Neural progenitor cell (in vitro differentiated cells): Measurements from ENCODE around the gene CAPN14. TPM values are rescaled to one million over a fixed set of nuclear protein-coding genes. Genes with fewer than 3 reads are reported as not detected.

Experiments used
- DNase-seq: peaks from one replicate; pipeline ENCODE4 v3.0.0-alpha.2; 2016; ENCODE audit warnings: low spot score
- H2AFZ ChIP-seq: fragments of 200-600 bp; sonication (generic); replicated peaks from 2 replicates; pipeline ENCODE4 v1.6.1; 2016; ENCODE audit warnings: antibody characterized with exemption
- H3F3A ChIP-seq: fragments of 200-600 bp; sonication (generic); 2 replicates; pipeline ENCODE4 v1.6.1; 2016; ENCODE audit warnings: antibody characterized with exemption, low read depth
- H3K27ac ChIP-seq: fragments of 200-600 bp; sonication (generic); 2 replicates; pipeline ENCODE4 v1.5.1; 2016; ENCODE audit warnings: mild to moderate bottlenecking
- H3K27me3 ChIP-seq: fragments of 200-600 bp; sonication (generic); 2 replicates; pipeline ENCODE4 v1.6.1; 2016; ENCODE audit warnings: mild to moderate bottlenecking, moderate library complexity
- H3K36me3 ChIP-seq: fragments of 200-600 bp; sonication (generic); 2 replicates; pipeline ENCODE4 v1.5.1; 2016
- H3K4me1 ChIP-seq: fragments of 200-600 bp; sonication (generic); 2 replicates; pipeline ENCODE4 v1.6.1; 2016; ENCODE audit warnings: mixed run types
- H3K4me2 ChIP-seq: fragments of 200-600 bp; sonication (generic); 2 replicates; pipeline ENCODE4 v1.6.1; 2016
- H3K4me3 ChIP-seq: fragments of 200-600 bp; sonication (generic); 2 replicates; pipeline ENCODE4 v1.5.1; 2016
- H3K79me2 ChIP-seq: fragments of 200-600 bp; sonication (generic); 2 replicates; pipeline ENCODE4 v1.6.1; 2016; ENCODE audit warnings: low read depth
- H3K9ac ChIP-seq: fragments of 200-600 bp; sonication (generic); 2 replicates; pipeline ENCODE4 v1.6.1; 2016
- H3K9me3 ChIP-seq: fragments of 200-600 bp; sonication (generic); 2 replicates; pipeline ENCODE4 v1.5.1; 2016; ENCODE audit warnings: low read depth
- H4K20me1 ChIP-seq: fragments of 200-600 bp; sonication (generic); 2 replicates; pipeline ENCODE4 v1.6.1; 2016; ENCODE audit warnings: low read depth
- H3K27ac Mint-ChIP-seq: 3 replicates; pipeline ENCODE4 v1.8.0; 2021; ENCODE audit warnings: mixed read lengths
- H3K27me3 Mint-ChIP-seq: 2 replicates; pipeline ENCODE4 v1.8.0; 2022; ENCODE audit warnings: low read depth, mild to moderate bottlenecking, inconsistent platforms, moderate library complexity, mixed read lengths; ENCODE audit not compliant: insufficient read depth
- H3K36me3 Mint-ChIP-seq: 3 replicates; pipeline ENCODE4 v1.8.0; 2021; ENCODE audit warnings: mixed read lengths
- H3K4me1 Mint-ChIP-seq: 3 replicates; pipeline ENCODE4 v1.8.0; 2021; ENCODE audit warnings: mixed read lengths
- H3K4me3 Mint-ChIP-seq: 3 replicates; pipeline ENCODE4 v1.8.0; 2021; ENCODE audit warnings: mild to moderate bottlenecking, moderate library complexity, mixed read lengths
- H3K9me3 Mint-ChIP-seq: 3 replicates; pipeline ENCODE4 v1.8.0; 2020; ENCODE audit warnings: mixed read lengths
- CTCF ChIP-seq: fragments of 200-600 bp; sonication (generic); IDR thresholded peaks from 2 replicates; pipeline ENCODE4 v1.5.1; 2017; ENCODE audit warnings: antibody characterized with exemption, mild to moderate bottlenecking
- EZH2 ChIP-seq: fragments of 200-600 bp; sonication (generic); IDR thresholded peaks from 2 replicates; pipeline ENCODE4 v1.6.1; 2017; ENCODE audit warnings: antibody characterized with exemption, mild to moderate bottlenecking, moderate library complexity
- EZH2phosphoT487 ChIP-seq: fragments of 200-600 bp; sonication (generic); IDR thresholded peaks from 2 replicates; pipeline ENCODE4 v1.6.1; 2017; ENCODE audit warnings: antibody characterized with exemption
- total RNA-seq: library from RNA; depleted of rRNA; stranded (reverse); fragments of >200 nt; gene quantifications from 2 replicates; pipeline ENCODE4 v1.2.3, GENCODE V29; 2015; ENCODE audit warnings: low replicate concordance

The CAPN14 gene
- total RNA-seq, 1 donor from 2014 or later, result 0.04 TPM

- H3K27me3 Mint-ChIP-seq, result peaks cover 4% of the 10 kb centered on the region
- H3K36me3 Mint-ChIP-seq, result no peaks in the 10 kb centered on the region
- Histone ChIP-seq H3K27me3 (peaks cover 9% of the 10 kb centered on the region), H3K36me3 (no peaks in the 10 kb centered on the region), H3K27ac (no peak overlapping the region), H4K20me1 (peaks cover 6% of the 10 kb centered on the region), H3K4me3 (no peak overlapping the region), H3K79me2 (peaks cover 5% of the 10 kb centered on the region), H2AFZ (no peak overlapping the region), H3K4me2 (no peak overlapping the region), H3F3A (no peaks in the 10 kb centered on the region), H3K4me1 (peaks cover 10% of the 10 kb centered on the region), H3K9me3 (no peaks in the 10 kb centered on the region), H3K9ac (no peak overlapping the region)
- no peak for TF ChIP-seq CTCF
- TF ChIP-seq EZH2phosphoT487, result no peak
- TF ChIP-seq EZH2, result no peak
- DNase-seq, result no peak
- no peak overlapping the region for H3K4me3 Mint-ChIP-seq
- no peaks in the 10 kb centered on the region for H3K9me3 Mint-ChIP-seq
- peaks cover 26% of the 10 kb centered on the region for H3K4me1 Mint-ChIP-seq
- H3K27ac Mint-ChIP-seq, result no peak overlapping the region
Measured at GRCh38 chr2:31237348-31238017, 20.2 kb upstream of the CAPN14 start.

- no peaks in the 10 kb centered on the region for H3K9me3 ChIP-seq
- H3K9ac ChIP-seq, result no peak overlapping the region
- H3K27ac ChIP-seq, result no peak overlapping the region
- Mint-ChIP-seq H3K36me3 (no peaks in the 10 kb centered on the region), H3K27me3 (peaks cover 5% of the 10 kb centered on the region), H3K4me1 (peaks cover 34% of the 10 kb centered on the region), H3K9me3 (no peaks in the 10 kb centered on the region), H3K4me3 (no peak overlapping the region), H3K27ac (no peak overlapping the region)
- no peaks in the 10 kb centered on the region for H3K36me3 ChIP-seq
- H3K4me3 ChIP-seq, result no peak overlapping the region
- no peak for DNase-seq
- TF ChIP-seq CTCF, result no peak
- TF ChIP-seq EZH2, result no peak
- TF ChIP-seq EZH2phosphoT487, result no peak
- H3K4me1 ChIP-seq, result peaks cover 10% of the 10 kb centered on the region
- H3K27me3 ChIP-seq, result peaks cover 9% of the 10 kb centered on the region
- H3K79me2 ChIP-seq, result peaks cover 5% of the 10 kb centered on the region
- peaks cover 6% of the 10 kb centered on the region for H4K20me1 ChIP-seq
- no peak overlapping the region for H2AFZ ChIP-seq
- H3F3A ChIP-seq, result no peaks in the 10 kb centered on the region
- no peak overlapping the region for H3K4me2 ChIP-seq
Measured at GRCh38 chr2:31236433-31237205, 19.3 kb upstream of the CAPN14 start.

GRCh38 chr2:31235504-31235902 is 18.2 kb upstream of the CAPN14 start:
- Histone ChIP-seq H3K4me3 (no peak overlapping the region), H3K27me3 (peaks cover 9% of the 10 kb centered on the region)
- TF ChIP-seq CTCF (no peak), EZH2phosphoT487 (no peak), EZH2 (no peak)

More at GRCh38 chr2:31235504-31235902, 18.2 kb upstream of the CAPN14 start:
- Histone ChIP-seq H3K9ac (no peak overlapping the region), H3K27ac (no peak overlapping the region), H4K20me1 (peaks cover 6% of the 10 kb centered on the region), H2AFZ (no peak overlapping the region), H3K4me2 (peak overlapping the region; percentile 93), H3K79me2 (peaks cover 5% of the 10 kb centered on the region), H3F3A (no peaks in the 10 kb centered on the region), H3K36me3 (no peaks in the 10 kb centered on the region), H3K4me1 (peaks cover 10% of the 10 kb centered on the region), H3K9me3 (no peaks in the 10 kb centered on the region)
- Mint-ChIP-seq H3K36me3 (no peaks in the 10 kb centered on the region), H3K4me3 (peak overlapping the region; percentile 85), H3K27me3 (peaks cover 6% of the 10 kb centered on the region), H3K4me1 (peaks cover 36% of the 10 kb centered on the region), H3K9me3 (no peaks in the 10 kb centered on the region), H3K27ac (no peak overlapping the region)
- no peak for DNase-seq
